GM23338 (cell line): ENCODE data around the gene TRDN. TPM values are rescaled to one million over a fixed set of nuclear protein-coding genes. Genes with fewer than 3 reads are reported as not detected.

ENCODE experiments used
- ATAC-seq: fragments of 200-7000 bp; cut with Tn5 transposase; 3 replicates; pipeline ENCODE4 v1.9.1; 2020
- DNase-seq: peaks from one replicate; pipeline ENCODE4 v3.0.0-alpha.2; 2015; ENCODE audit warnings: low spot score
- H2AFZ ChIP-seq: fragments of 200-600 bp; sonication (generic); 2 replicates; pipeline ENCODE4 v1.8.0; 2016; ENCODE audit warnings: antibody characterized with exemption, mild to moderate bottlenecking, moderate library complexity
- H3F3A ChIP-seq: fragments of 200-600 bp; sonication (generic); replicated peaks from 2 replicates; pipeline ENCODE4 v1.8.0; 2017; ENCODE audit warnings: antibody characterized with exemption, mixed run types, low read depth
- H3K27ac ChIP-seq: fragments of 200-600 bp; sonication (generic); 2 replicates; pipeline ENCODE4 v1.6.1; 2016; ENCODE audit warnings: low read depth
- H3K27me3 ChIP-seq: fragments of 200-600 bp; sonication (generic); 2 replicates; pipeline ENCODE4 v1.8.0; 2016; ENCODE audit warnings: mild to moderate bottlenecking, mixed run types, moderate library complexity; ENCODE audit not compliant: insufficient read depth
- H3K36me3 ChIP-seq: fragments of 200-600 bp; sonication (generic); 2 replicates; pipeline ENCODE4 v1.8.0; 2016; ENCODE audit warnings: mild to moderate bottlenecking; ENCODE audit not compliant: insufficient read depth
- H3K4me1 ChIP-seq: fragments of 200-600 bp; sonication (generic); 2 replicates; pipeline ENCODE4 v1.8.0; 2016; ENCODE audit warnings: mild to moderate bottlenecking, moderate library complexity; ENCODE audit not compliant: insufficient read depth
- H3K4me2 ChIP-seq: fragments of 200-600 bp; sonication (generic); 2 replicates; pipeline ENCODE4 v1.7.1; 2017; ENCODE audit warnings: mixed run types
- H3K4me3 ChIP-seq: fragments of 200-600 bp; sonication (generic); 2 replicates; pipeline ENCODE4 v1.6.1; 2016; ENCODE audit warnings: mixed run types
- H3K79me2 ChIP-seq: fragments of 200-600 bp; sonication (generic); replicated peaks from 2 replicates; pipeline ENCODE4 v1.8.0; 2017; ENCODE audit warnings: mild to moderate bottlenecking; ENCODE audit not compliant: insufficient read depth
- H3K9me2 ChIP-seq: fragments of 200-600 bp; sonication (generic); 2 replicates; pipeline ENCODE4 v1.8.0; 2017; ENCODE audit not compliant: insufficient read depth
- H4K20me1 ChIP-seq: fragments of 200-600 bp; sonication (generic); replicated peaks from 2 replicates; pipeline ENCODE4 v1.8.0; 2017; ENCODE audit warnings: mild to moderate bottlenecking; ENCODE audit not compliant: insufficient read depth
- H3K27ac Mint-ChIP-seq: 2 replicates; pipeline ENCODE4 v1.8.0; 2020; ENCODE audit warnings: inconsistent platforms, mild to moderate bottlenecking, moderate library complexity, mixed read lengths
- H3K27me3 Mint-ChIP-seq: 3 replicates; pipeline ENCODE4 v1.8.0; 2022; ENCODE audit warnings: low read depth, mild to moderate bottlenecking, moderate library complexity, mixed read lengths, inconsistent platforms; ENCODE audit not compliant: insufficient read depth, poor library complexity
- H3K36me3 Mint-ChIP-seq: 3 replicates; pipeline ENCODE4 v1.8.0; 2021; ENCODE audit warnings: low read depth, mild to moderate bottlenecking, inconsistent platforms, moderate library complexity, mixed read lengths
- H3K4me1 Mint-ChIP-seq: 3 replicates; pipeline ENCODE4 v1.8.0; 2020; ENCODE audit warnings: mild to moderate bottlenecking, inconsistent platforms, mixed read lengths
- H3K4me3 Mint-ChIP-seq: 3 replicates; pipeline ENCODE4 v1.8.0; 2021; ENCODE audit warnings: moderate library complexity, mild to moderate bottlenecking, inconsistent platforms, mixed read lengths
- H3K9me3 Mint-ChIP-seq: 3 replicates; pipeline ENCODE4 v1.8.0; 2020; ENCODE audit warnings: moderate library complexity, mild to moderate bottlenecking, inconsistent platforms, mixed read lengths
- CREB1 ChIP-seq: fragments of 250-450 bp; sonication (Bioruptor Pico); IDR thresholded peaks from 2 replicates; pipeline ENCODE4 v1.5.0; 2020; ENCODE audit warnings: low read depth, mild to moderate bottlenecking, moderate library complexity
- EZH2phosphoT487 ChIP-seq: fragments of 200-600 bp; sonication (generic); IDR thresholded peaks from one replicate; pipeline ENCODE4 v1.8.1; 2018; ENCODE audit warnings: antibody characterized with exemption; ENCODE audit not compliant: unreplicated experiment
- NANOG ChIP-seq: IDR thresholded peaks from 2 replicates; pipeline ENCODE4 v1.6.1; 2016; ENCODE audit warnings: antibody characterized with exemption, borderline replicate concordance
- ZNF114 ChIP-seq: fragments of 250-450 bp; sonication (Bioruptor Pico); IDR thresholded peaks from 2 replicates; pipeline ENCODE4 v1.5.0; 2020; ENCODE audit warnings: mild to moderate bottlenecking, moderate library complexity
- ZNF331 ChIP-seq: fragments of 250-450 bp; sonication (Bioruptor Pico); IDR thresholded peaks from 2 replicates; pipeline ENCODE4 v1.5.0; 2020; ENCODE audit warnings: low read depth, mild to moderate bottlenecking, moderate library complexity
- polyA plus RNA-seq: library from polyadenylated mRNA; unstranded; fragments of >200 nt; fragmentation: Nextera tagmentation; extraction: Ambion mirVana; gene quantifications from 2 replicates; pipeline ENCODE4 v1.2.1, GENCODE V29; 2016
- total RNA-seq: library from RNA; depleted of rRNA; stranded (reverse); fragments of >200 nt; shearing (Covaris generic); gene quantifications from 2 replicates; pipeline ENCODE4 v1.2.3, GENCODE V29; 2014
- TF ChIP-seq, protein P1 (sequence below): fragments of 250-450 bp; sonication (Bioruptor Pico); IDR thresholded peaks from 2 replicates; pipeline ENCODE4 v1.5.0; 2020; ENCODE audit warnings: mild to moderate bottlenecking, moderate library complexity
- TF ChIP-seq, protein P2 (sequence below): IDR thresholded peaks from 2 replicates; pipeline ENCODE4 v1.6.1; 2016; ENCODE audit warnings: antibody characterized with exemption

The TRDN gene
- total and polyA plus RNA-seq, 2 experiments from 2014 or later, result 35.5 to 137 TPM

DNA sequence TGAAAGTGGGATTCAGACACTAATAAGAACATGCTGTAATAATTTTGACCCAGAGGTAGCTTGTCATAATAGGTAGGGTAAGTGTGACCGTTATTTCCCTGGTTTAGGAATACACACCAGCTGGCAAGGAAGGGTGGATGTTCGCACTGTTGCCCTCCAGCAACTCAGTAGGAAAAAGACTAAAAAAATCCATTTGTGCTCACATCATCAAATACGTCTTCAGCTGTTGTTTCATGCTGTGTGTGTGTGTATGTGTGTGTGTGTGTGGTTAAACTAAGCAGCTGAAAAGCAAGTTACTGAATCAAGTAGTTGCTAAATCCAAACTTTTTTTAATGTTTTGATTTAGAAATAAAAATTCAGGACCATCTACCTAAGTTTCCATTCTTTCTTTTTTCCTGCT lies 218.7 kb downstream of the TRDN start:
- Histone ChIP-seq H4K20me1 (no peaks in the 10 kb centered on the region), H3K4me1 (peaks cover 10% of the 10 kb centered on the region), H3K9me2 (no peaks in the 10 kb centered on the region), H3K27me3 (no peaks in the 10 kb centered on the region), H3K27ac (no peak overlapping the region), H3K4me3 (no peak overlapping the region), H2AFZ (0 out of 2 replicates have a peak overlapping the region, but pooled peaks have one; percentile 20), H3K36me3 (no peaks in the 10 kb centered on the region), H3K4me2 (peak overlapping the region; percentile 33), H3F3A (no peaks in the 10 kb centered on the region), H3K79me2 (no peaks in the 10 kb centered on the region)
- H3K36me3 Mint-ChIP-seq, result no peaks in the 10 kb centered on the region
- ATAC-seq, result no peak
- no peak overlapping the region for H3K27ac Mint-ChIP-seq
- H3K9me3 Mint-ChIP-seq, result no peaks in the 10 kb centered on the region
- DNase-seq, result no peak
- TF ChIP-seq ZNF331 (CRISPR knock-in tag), result no peak
- TF ChIP-seq CREB1, result no peak
- no peak for TF ChIP-seq NANOG
- TF ChIP-seq, protein P1, sequence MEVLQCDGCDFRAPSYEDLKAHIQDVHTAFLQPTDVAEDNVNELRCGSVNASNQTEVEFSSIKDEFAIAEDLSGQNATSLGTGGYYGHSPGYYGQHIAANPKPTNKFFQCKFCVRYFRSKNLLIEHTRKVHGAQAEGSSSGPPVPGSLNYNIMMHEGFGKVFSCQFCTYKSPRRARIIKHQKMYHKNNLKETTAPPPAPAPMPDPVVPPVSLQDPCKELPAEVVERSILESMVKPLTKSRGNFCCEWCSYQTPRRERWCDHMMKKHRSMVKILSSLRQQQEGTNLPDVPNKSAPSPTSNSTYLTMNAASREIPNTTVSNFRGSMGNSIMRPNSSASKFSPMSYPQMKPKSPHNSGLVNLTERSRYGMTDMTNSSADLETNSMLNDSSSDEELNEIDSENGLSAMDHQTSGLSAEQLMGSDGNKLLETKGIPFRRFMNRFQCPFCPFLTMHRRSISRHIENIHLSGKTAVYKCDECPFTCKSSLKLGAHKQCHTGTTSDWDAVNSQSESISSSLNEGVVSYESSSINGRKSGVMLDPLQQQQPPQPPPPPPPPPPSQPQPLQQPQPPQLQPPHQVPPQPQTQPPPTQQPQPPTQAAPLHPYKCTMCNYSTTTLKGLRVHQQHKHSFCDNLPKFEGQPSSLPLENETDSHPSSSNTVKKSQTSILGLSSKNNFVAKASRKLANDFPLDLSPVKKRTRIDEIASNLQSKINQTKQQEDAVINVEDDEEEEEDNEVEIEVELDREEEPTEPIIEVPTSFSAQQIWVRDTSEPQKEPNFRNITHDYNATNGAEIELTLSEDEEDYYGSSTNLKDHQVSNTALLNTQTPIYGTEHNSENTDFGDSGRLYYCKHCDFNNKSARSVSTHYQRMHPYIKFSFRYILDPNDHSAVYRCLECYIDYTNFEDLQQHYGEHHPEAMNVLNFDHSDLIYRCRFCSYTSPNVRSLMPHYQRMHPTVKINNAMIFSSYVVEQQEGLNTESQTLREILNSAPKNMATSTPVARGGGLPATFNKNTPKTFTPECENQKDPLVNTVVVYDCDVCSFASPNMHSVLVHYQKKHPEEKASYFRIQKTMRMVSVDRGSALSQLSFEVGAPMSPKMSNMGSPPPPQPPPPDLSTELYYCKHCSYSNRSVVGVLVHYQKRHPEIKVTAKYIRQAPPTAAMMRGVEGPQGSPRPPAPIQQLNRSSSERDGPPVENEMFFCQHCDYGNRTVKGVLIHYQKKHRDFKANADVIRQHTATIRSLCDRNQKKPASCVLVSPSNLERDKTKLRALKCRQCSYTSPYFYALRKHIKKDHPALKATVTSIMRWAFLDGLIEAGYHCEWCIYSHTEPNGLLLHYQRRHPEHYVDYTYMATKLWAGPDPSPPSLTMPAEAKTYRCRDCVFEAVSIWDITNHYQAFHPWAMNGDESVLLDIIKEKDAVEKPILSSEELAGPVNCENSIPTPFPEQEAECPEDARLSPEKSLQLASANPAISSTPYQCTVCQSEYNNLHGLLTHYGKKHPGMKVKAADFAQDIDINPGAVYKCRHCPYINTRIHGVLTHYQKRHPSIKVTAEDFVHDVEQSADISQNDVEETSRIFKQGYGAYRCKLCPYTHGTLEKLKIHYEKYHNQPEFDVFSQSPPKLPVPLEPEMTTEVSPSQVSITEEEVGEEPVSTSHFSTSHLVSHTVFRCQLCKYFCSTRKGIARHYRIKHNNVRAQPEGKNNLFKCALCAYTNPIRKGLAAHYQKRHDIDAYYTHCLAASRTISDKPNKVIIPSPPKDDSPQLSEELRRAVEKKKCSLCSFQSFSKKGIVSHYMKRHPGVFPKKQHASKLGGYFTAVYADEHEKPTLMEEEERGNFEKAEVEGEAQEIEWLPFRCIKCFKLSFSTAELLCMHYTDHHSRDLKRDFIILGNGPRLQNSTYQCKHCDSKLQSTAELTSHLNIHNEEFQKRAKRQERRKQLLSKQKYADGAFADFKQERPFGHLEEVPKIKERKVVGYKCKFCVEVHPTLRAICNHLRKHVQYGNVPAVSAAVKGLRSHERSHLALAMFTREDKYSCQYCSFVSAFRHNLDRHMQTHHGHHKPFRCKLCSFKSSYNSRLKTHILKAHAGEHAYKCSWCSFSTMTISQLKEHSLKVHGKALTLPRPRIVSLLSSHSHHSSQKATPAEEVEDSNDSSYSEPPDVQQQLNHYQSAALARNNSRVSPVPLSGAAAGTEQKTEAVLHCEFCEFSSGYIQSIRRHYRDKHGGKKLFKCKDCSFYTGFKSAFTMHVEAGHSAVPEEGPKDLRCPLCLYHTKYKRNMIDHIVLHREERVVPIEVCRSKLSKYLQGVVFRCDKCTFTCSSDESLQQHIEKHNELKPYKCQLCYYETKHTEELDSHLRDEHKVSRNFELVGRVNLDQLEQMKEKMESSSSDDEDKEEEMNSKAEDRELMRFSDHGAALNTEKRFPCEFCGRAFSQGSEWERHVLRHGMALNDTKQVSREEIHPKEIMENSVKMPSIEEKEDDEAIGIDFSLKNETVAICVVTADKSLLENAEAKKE (CRISPR knock-in tag), result no peak
- TF ChIP-seq EZH2phosphoT487, result no peak
- TF ChIP-seq, protein P2, sequence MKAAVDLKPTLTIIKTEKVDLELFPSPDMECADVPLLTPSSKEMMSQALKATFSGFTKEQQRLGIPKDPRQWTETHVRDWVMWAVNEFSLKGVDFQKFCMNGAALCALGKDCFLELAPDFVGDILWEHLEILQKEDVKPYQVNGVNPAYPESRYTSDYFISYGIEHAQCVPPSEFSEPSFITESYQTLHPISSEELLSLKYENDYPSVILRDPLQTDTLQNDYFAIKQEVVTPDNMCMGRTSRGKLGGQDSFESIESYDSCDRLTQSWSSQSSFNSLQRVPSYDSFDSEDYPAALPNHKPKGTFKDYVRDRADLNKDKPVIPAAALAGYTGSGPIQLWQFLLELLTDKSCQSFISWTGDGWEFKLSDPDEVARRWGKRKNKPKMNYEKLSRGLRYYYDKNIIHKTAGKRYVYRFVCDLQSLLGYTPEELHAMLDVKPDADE, result no peak
- no peak for TF ChIP-seq ZNF114
- H3K4me1 Mint-ChIP-seq, result peaks cover 21% of the 10 kb centered on the region
- H3K4me3 Mint-ChIP-seq, result no peak overlapping the region
- H3K27me3 Mint-ChIP-seq, result no peaks in the 10 kb centered on the region
